ENCODE measurements around the gene SLC35D1.

DNA sequence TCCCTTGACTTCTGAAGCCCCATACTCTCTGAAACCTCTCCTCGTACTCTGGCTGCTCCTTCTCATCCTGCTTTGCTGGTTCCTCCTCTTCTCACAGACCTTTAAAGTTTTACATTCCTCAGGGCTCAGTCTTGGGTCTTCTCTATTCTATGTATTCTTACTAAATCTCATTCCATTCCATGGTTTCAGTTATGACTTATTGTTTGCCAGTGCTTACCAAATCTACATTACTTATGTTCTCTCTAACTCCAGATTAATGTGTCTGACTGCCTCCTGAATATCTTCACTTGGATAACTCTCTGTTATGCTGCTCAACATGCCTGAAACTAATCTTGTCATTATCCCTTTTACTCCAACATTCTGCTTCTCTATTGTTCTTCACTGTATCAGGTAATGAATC, 5.4 kb upstream of the SLC35D1 start:
- TF ChIP-seq ZBTB7A (IDR thresholded peaks at IDR 0.05; ENCODE audit: borderline replicate concordance, control insufficient read depth, low read depth, low read length) (no peak), ZNF561 (CRISPR knock-in tag; conservative IDR thresholded peaks at IDR 0.05) (no peak), MAFF (IDR thresholded peaks at IDR 0.05; ENCODE audit: low read length) (no peak), POLR2A (conservative IDR thresholded peaks at IDR 0.05) (no peak), ZNF174 (CRISPR knock-in tag; IDR thresholded peaks at IDR 0.05) (no peak), TARDBP (IDR thresholded peaks at IDR 0.05) (no peak), TRIM24 (IDR thresholded peaks at IDR 0.05) (no peak), CTCF (IDR thresholded peaks at IDR 0.05 in 2 of 3, conservative IDR thresholded peaks at IDR 0.05 in 1 of 3; ENCODE audit: insufficient read depth in 2 of 3, low read depth in 1 of 3, low read length in 3 of 3) (no peak), PHF20 (IDR thresholded peaks at IDR 0.05; ENCODE audit: partially characterized antibody) (no peak), CREB1 (IDR thresholded peaks at IDR 0.05) (no peak), CREB1 (CRISPR knock-in tag; IDR thresholded peaks at IDR 0.05) (no peak), GATA2 (CRISPR knock-in tag; IDR thresholded peaks at IDR 0.05) (no peak), NONO (IDR thresholded peaks at IDR 0.05; ENCODE audit: low read depth in 2 of 2, low read length in 1 of 2) (no peak), ZNF778 (CRISPR knock-in tag; IDR thresholded peaks at IDR 0.05) (no peak)
- TF ChIP-seq, protein P1, sequence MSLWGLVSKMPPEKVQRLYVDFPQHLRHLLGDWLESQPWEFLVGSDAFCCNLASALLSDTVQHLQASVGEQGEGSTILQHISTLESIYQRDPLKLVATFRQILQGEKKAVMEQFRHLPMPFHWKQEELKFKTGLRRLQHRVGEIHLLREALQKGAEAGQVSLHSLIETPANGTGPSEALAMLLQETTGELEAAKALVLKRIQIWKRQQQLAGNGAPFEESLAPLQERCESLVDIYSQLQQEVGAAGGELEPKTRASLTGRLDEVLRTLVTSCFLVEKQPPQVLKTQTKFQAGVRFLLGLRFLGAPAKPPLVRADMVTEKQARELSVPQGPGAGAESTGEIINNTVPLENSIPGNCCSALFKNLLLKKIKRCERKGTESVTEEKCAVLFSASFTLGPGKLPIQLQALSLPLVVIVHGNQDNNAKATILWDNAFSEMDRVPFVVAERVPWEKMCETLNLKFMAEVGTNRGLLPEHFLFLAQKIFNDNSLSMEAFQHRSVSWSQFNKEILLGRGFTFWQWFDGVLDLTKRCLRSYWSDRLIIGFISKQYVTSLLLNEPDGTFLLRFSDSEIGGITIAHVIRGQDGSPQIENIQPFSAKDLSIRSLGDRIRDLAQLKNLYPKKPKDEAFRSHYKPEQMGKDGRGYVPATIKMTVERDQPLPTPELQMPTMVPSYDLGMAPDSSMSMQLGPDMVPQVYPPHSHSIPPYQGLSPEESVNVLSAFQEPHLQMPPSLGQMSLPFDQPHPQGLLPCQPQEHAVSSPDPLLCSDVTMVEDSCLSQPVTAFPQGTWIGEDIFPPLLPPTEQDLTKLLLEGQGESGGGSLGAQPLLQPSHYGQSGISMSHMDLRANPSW (CRISPR knock-in tag; IDR thresholded peaks at IDR 0.05), result no peak
